GM13976 (cell line): ENCODE data around the gene TUBGCP6.

Source experiments
- DNase-seq: peaks from one replicate; pipeline ENCODE4 v3.0.0; 2012; ENCODE audit warnings: low spot score
- CTCF ChIP-seq: IDR thresholded peaks from 2 replicates; pipeline ENCODE4 v1.5.1; 2012; ENCODE audit warnings: borderline replicate concordance, mild to moderate bottlenecking; ENCODE audit not compliant: insufficient read depth; ENCODE audit errors: extremely low read depth, missing control alignments, control extremely low read depth
- in situ Hi-C: fragments of 300-500 bp; cut with MboI; formaldehyde crosslinking; loops from one replicate; pipeline ENCODE4 v1.12.0; 2022; ENCODE audit warnings: low sequenced_read_pairs, mixed read lengths, inconsistent platforms; ENCODE audit not compliant: unreplicated experiment

Gene TUBGCP6

GRCh38 chr22:50194037-50194805 is 50.6 kb downstream of the TUBGCP6 start:
- DNase-seq, result no peak
- in situ Hi-C loops, result no loop called here
- no peak for TF ChIP-seq CTCF

- in situ Hi-C loops, result no loop called here
- no peak for TF ChIP-seq CTCF
Observed at GRCh38 chr22:50193621-50194020, 51.2 kb downstream of the TUBGCP6 start.

GRCh38 chr22:50192436-50193204 is 52.2 kb downstream of the TUBGCP6 start:
- TF ChIP-seq CTCF, result no peak
- DNase-seq, result peak; percentile 56
- in situ Hi-C loops, result no loop called here

More at GRCh38 chr22:50193621-50194020, 51.2 kb downstream of the TUBGCP6 start:
- no peak for DNase-seq

GRCh38 chr22:50190941-50191741 is 53.7 kb downstream of the TUBGCP6 start:
- no peak for TF ChIP-seq CTCF
- in situ Hi-C loops, result no loop called here
- DNase-seq, result peak; percentile 82

- TF ChIP-seq CTCF, result peak; percentile 49
- in situ Hi-C loops, result no loop called here
- DNase-seq, result peak; percentile 87
Observed at GRCh38 chr22:50190182-50190940, 54.5 kb downstream of the TUBGCP6 start.

GRCh38 chr22:50189849-50190181 is 55.0 kb downstream of the TUBGCP6 start:
- DNase-seq, result no peak
- TF ChIP-seq CTCF, result no peak
- in situ Hi-C loops, result no loop called here
